IMR-90 (cell line): ENCODE results near the gene ZFP92.

Experiments
- CEBPB ChIP-seq: IDR thresholded peaks from 2 replicates; pipeline ENCODE4 v1.6.1; 2012; ENCODE audit warnings: low read depth, low read length, improper control_type of control experiment
- CHD1 ChIP-seq: IDR thresholded peaks from 2 replicates; pipeline ENCODE4 v1.6.1; 2012; ENCODE audit warnings: low read depth, low read length, improper control_type of control experiment
- ELK1 ChIP-seq: fragments of 150-350 bp; IDR thresholded peaks from 2 replicates; pipeline ENCODE4 v1.6.1; 2016; ENCODE audit warnings: low read depth, mild to moderate bottlenecking, low read length, moderate library complexity, borderline replicate concordance
- FOS ChIP-seq: fragments of 150-350 bp; IDR thresholded peaks from 2 replicates; pipeline ENCODE4 v1.6.1; 2016; ENCODE audit warnings: low read depth, low read length
- POLR2A ChIP-seq: IDR thresholded peaks from 2 replicates; pipeline ENCODE4 v1.6.1; 2012; ENCODE audit warnings: mild to moderate bottlenecking, low read depth, low read length
- RAD21 ChIP-seq: IDR thresholded peaks from 2 replicates; pipeline ENCODE4 v1.6.1; 2012; ENCODE audit warnings: low read length, improper control_type of control experiment
- USF2 ChIP-seq: fragments of 150-350 bp; IDR thresholded peaks from 2 replicates; pipeline ENCODE4 v1.6.1; 2017; ENCODE audit warnings: mild to moderate bottlenecking, antibody characterized with exemption, low read length, low read depth
- TF ChIP-seq, protein P1 (sequence below): conservative IDR thresholded peaks from 2 replicates; pipeline ENCODE4 v1.5.1; 2012; ENCODE audit warnings: mild to moderate bottlenecking, low read depth, low read length, improper control_type of control experiment

DNA sequence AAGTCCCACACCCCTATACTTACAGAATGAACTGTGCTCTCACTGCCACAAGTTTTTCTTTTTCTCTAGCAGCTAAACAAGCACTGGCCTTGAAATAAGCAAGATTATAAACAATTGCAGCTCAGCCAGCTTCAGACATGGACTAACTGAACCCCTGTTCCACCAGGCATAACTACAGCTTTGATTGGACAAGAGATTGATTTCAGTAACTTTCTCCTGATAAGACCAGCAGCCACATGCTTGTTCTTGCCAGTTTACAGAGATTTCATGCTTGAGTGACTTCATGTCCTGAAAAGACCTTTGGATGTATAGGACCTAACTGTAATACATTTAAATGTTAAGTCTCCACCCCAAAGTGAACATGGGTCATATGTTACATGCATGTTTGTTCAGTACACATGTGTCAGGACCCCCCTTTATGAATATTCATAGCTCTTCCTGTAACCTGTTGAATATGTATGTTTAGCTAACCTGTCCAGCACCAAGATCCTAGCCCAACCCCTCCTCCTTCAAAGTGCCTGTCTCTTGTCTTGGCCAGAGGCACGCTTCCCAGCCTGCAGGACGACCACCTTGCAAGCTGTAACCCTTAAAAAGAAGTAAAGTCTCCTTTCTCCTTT is 49.4 kb upstream of the ZFP92 start:
- no peak for TF ChIP-seq POLR2A
- TF ChIP-seq, protein P1, sequence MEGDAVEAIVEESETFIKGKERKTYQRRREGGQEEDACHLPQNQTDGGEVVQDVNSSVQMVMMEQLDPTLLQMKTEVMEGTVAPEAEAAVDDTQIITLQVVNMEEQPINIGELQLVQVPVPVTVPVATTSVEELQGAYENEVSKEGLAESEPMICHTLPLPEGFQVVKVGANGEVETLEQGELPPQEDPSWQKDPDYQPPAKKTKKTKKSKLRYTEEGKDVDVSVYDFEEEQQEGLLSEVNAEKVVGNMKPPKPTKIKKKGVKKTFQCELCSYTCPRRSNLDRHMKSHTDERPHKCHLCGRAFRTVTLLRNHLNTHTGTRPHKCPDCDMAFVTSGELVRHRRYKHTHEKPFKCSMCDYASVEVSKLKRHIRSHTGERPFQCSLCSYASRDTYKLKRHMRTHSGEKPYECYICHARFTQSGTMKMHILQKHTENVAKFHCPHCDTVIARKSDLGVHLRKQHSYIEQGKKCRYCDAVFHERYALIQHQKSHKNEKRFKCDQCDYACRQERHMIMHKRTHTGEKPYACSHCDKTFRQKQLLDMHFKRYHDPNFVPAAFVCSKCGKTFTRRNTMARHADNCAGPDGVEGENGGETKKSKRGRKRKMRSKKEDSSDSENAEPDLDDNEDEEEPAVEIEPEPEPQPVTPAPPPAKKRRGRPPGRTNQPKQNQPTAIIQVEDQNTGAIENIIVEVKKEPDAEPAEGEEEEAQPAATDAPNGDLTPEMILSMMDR = no peak
- no peak for TF ChIP-seq CEBPB
- TF ChIP-seq CHD1 = no peak
- TF ChIP-seq USF2 = no peak
- no peak for TF ChIP-seq FOS
- TF ChIP-seq RAD21 = no peak
- TF ChIP-seq ELK1 = no peak
